ENCODE results near the gene MDFI.

- TF ChIP-seq CEBPB (tag; IDR thresholded peaks at IDR 0.05) (no peak), SIN3A (IDR thresholded peaks at IDR 0.05; ENCODE audit: borderline replicate concordance in 2 of 2, control insufficient read depth in 1 of 2, low read depth in 2 of 2, low read length in 2 of 2) (no peak), ATF6 (CRISPR knock-in tag; IDR thresholded peaks at IDR 0.05) (no peak), FOXJ3 (CRISPR knock-in tag; IDR thresholded peaks at IDR 0.05) (no peak), FOXM1 (IDR thresholded peaks at IDR 0.05; ENCODE audit: low read depth) (no peak), FOXM1 (CRISPR knock-in tag; IDR thresholded peaks at IDR 0.05; ENCODE audit: low read depth) (no peak), CREBBP (IDR thresholded peaks at IDR 0.05; ENCODE audit: low read depth, low read length) (no peak), NR3C1 (CRISPR knock-in tag; IDR thresholded peaks at IDR 0.05) (no peak), CTCF (IDR thresholded peaks at IDR 0.05 in 2 of 3, conservative IDR thresholded peaks at IDR 0.05 in 1 of 3; ENCODE audit: insufficient read depth in 2 of 3, low read depth in 1 of 3, low read length in 3 of 3) (no peak), ZNF561 (CRISPR knock-in tag; conservative IDR thresholded peaks at IDR 0.05) (no peak), MTA2 (IDR thresholded peaks at IDR 0.05; ENCODE audit: low read depth) (no peak), ZNF239 (CRISPR knock-in tag; IDR thresholded peaks at IDR 0.05) (no peak), EGR1 (conservative IDR thresholded peaks at IDR 0.05) (no peak)
These were observed 56.7 kb downstream of the MDFI start for GRCh38 chr6:41694815-41695526.
